H1 (cell line): Measurements from ENCODE around the gene CNOT1. TPM values are rescaled to one million over a fixed set of nuclear protein-coding genes. Genes with fewer than 3 reads are reported as not detected.

Experiments used
- CTCF ChIA-PET: fragments of 300-600 bp; sonication (Branson Sonifier 250); formaldehyde crosslinking; loops from one replicate; lab custom pipeline; 2021; ENCODE audit not compliant: partially characterized antibody; lab: Charles Lee
- POLR2A ChIA-PET: fragments of 300-600 bp; sonication (Branson Sonifier 250); formaldehyde crosslinking; loops from one replicate; lab custom pipeline; 2021; ENCODE audit warnings: inconsistent platforms; ENCODE audit not compliant: partially characterized antibody; lab: Charles Lee
- DNase-seq, 2 experiments: peaks; one replicate each; pipeline versions ENCODE4 v3.0.0 to v3.0.0-alpha.2; 2010 to 2022; ENCODE audit warnings: low spot score in 2 of 2, low read depth in 1 of 2, mixed read lengths in 1 of 2
- FAIRE-seq: peaks from 2 replicates; lab custom pipeline; 2011; peaks lifted over from hg19 to GRCh38; lab: Jason Lieb, UNC
- H2AFZ ChIP-seq: 2 replicates; pipeline ENCODE4 v1.8.1; 2012; ENCODE audit warnings: low read length, inconsistent platforms
- H2AK5ac ChIP-seq: 2 replicates; pipeline ENCODE4 v1.6.1; 2013; ENCODE audit warnings: low read depth, low read length
- H2BK120ac ChIP-seq: replicated peaks from 2 replicates; pipeline ENCODE3; 2013; ENCODE audit warnings: low read depth, low read length, inconsistent platforms
- H2BK12ac ChIP-seq: 2 replicates; pipeline ENCODE4 v1.6.1; 2013; ENCODE audit warnings: low read depth, low read length
- H2BK15ac ChIP-seq: 2 replicates; pipeline ENCODE4 v1.6.1; 2013; ENCODE audit warnings: low read length
- H2BK20ac ChIP-seq: 2 replicates; pipeline ENCODE4 v1.6.1; 2013; ENCODE audit warnings: low read length
- H2BK5ac ChIP-seq: 2 replicates; pipeline ENCODE4 v1.6.1; 2013; ENCODE audit warnings: low read depth, low read length
- H3K14ac ChIP-seq: 2 replicates; pipeline ENCODE4 v1.6.1; 2013; ENCODE audit warnings: inconsistent platforms; ENCODE audit not compliant: insufficient read length
- H3K18ac ChIP-seq: 2 replicates; pipeline ENCODE4 v1.6.1; 2013; ENCODE audit warnings: low read length; ENCODE audit errors: extremely low read depth
- H3K23ac ChIP-seq: 2 replicates; pipeline ENCODE4 v1.6.1; 2013; ENCODE audit warnings: inconsistent platforms; ENCODE audit not compliant: insufficient read length
- H3K23me2 ChIP-seq: 2 replicates; pipeline ENCODE4 v1.6.1; 2013; ENCODE audit warnings: low read depth, low read length
- H3K27ac ChIP-seq: 2 replicates; pipeline ENCODE4 v1.6.1; 2011; ENCODE audit warnings: low read depth, low read length, inconsistent platforms
- H3K27me3 ChIP-seq, 4 experiments: replicated peaks in 1 of 4; 1 replicate in 1 of 4; 2 replicates in 3 of 4; pipeline versions ENCODE4 v1.6.1 to v1.8.1; 2011 to 2013; ENCODE audit warnings: low read length in 3 of 4, mild to moderate bottlenecking in 3 of 4, inconsistent platforms in 2 of 4, mixed read lengths in 2 of 4, moderate library complexity in 1 of 4; ENCODE audit not compliant: control insufficient read depth in 3 of 4, insufficient read depth in 3 of 4; ENCODE audit errors: extremely low read depth in 1 of 4
- H3K36me3 ChIP-seq, 4 experiments: 2 replicates each; pipeline versions ENCODE4 v1.6.1 to v1.8.1; 2011 to 2013; ENCODE audit warnings: mild to moderate bottlenecking in 4 of 4, low read length in 3 of 4, moderate library complexity in 2 of 4, control low read depth in 1 of 4, inconsistent platforms in 1 of 4; ENCODE audit not compliant: insufficient read depth in 4 of 4, control insufficient read depth in 2 of 4
- H3K4ac ChIP-seq: replicated peaks from 2 replicates; pipeline ENCODE3; 2013; ENCODE audit warnings: low read length, low read depth, mixed read lengths, inconsistent platforms; ENCODE audit not compliant: insufficient read length
- H3K4me1 ChIP-seq, 4 experiments: replicated peaks in 1 of 4; 1 replicate in 1 of 4; 2 replicates in 3 of 4; pipeline versions ENCODE4 v1.6.1 to v1.8.1; 2011 to 2013; ENCODE audit warnings: low read length in 3 of 4, inconsistent platforms in 2 of 4, mixed read lengths in 1 of 4; ENCODE audit not compliant: insufficient read depth in 4 of 4, control insufficient read depth in 3 of 4
- H3K4me2 ChIP-seq, 2 experiments: 2 replicates each; pipeline versions ENCODE4 v1.6.1 to v1.8.1; 2011 to 2013; ENCODE audit warnings: low read depth in 2 of 2, low read length in 2 of 2, control low read depth in 1 of 2, inconsistent platforms in 1 of 2, mild to moderate bottlenecking in 1 of 2; ENCODE audit not compliant: insufficient read depth in 1 of 2
- H3K4me3 ChIP-seq, 4 experiments: fragments of 200-600, 300-600 bp in 1 of 4; sonication (generic), shearing (Covaris generic), sonication (Bioruptor Twin) in 1 of 4; 2 replicates each; pipeline versions ENCODE4 v1.5.1 to v1.8.1; 2011 to 2016; ENCODE audit warnings: low read length in 4 of 4, low read depth in 3 of 4, control low read depth in 2 of 4, inconsistent platforms in 2 of 4, mild to moderate bottlenecking in 2 of 4, mixed read lengths in 1 of 4, moderate library complexity in 1 of 4; ENCODE audit not compliant: insufficient read depth in 2 of 4; ENCODE audit errors: extremely low read depth in 1 of 4
- H3K56ac ChIP-seq: replicated peaks from 2 replicates; pipeline ENCODE3; 2013; ENCODE audit warnings: low read depth, mild to moderate bottlenecking, mixed read lengths, low read length, inconsistent platforms; ENCODE audit not compliant: insufficient read length
- H3K79me1 ChIP-seq: 2 replicates; pipeline ENCODE4 v1.6.1; 2013; ENCODE audit warnings: low read depth, low read length, control low read depth
- H3K79me2 ChIP-seq, 2 experiments: 2 replicates each; pipeline versions ENCODE4 v1.6.1 to v1.8.1; 2012 to 2013; ENCODE audit warnings: low read length in 2 of 2, mild to moderate bottlenecking in 2 of 2, inconsistent platforms in 1 of 2; ENCODE audit not compliant: insufficient read depth in 2 of 2, control insufficient read depth in 1 of 2
- H3K9ac ChIP-seq, 4 experiments: replicated peaks in 1 of 4; 1 replicate in 1 of 4; 2 replicates in 3 of 4; pipeline versions ENCODE4 v1.6.1 to v1.8.1; 2011 to 2013; ENCODE audit warnings: low read depth in 3 of 4, low read length in 3 of 4, control low read depth in 2 of 4, mild to moderate bottlenecking in 2 of 4, moderate library complexity in 2 of 4, inconsistent platforms in 1 of 4; ENCODE audit errors: extremely low read depth in 1 of 4
- H3K9me3 ChIP-seq, 2 experiments: 2 replicates each; pipeline versions ENCODE4 v1.6.1 to v1.8.1; 2012 to 2013; ENCODE audit warnings: mild to moderate bottlenecking in 2 of 2, moderate library complexity in 2 of 2, control low read depth in 1 of 2, inconsistent platforms in 1 of 2, low read depth in 1 of 2, low read length in 1 of 2, mixed read lengths in 1 of 2; ENCODE audit not compliant: insufficient read depth in 2 of 2
- H4K20me1 ChIP-seq, 2 experiments: replicated peaks in 1 of 2; 2 replicates each; pipeline versions ENCODE3 to v1.8.1; 2011 to 2013; ENCODE audit warnings: inconsistent platforms in 2 of 2, low read length in 2 of 2, mild to moderate bottlenecking in 1 of 2; ENCODE audit not compliant: insufficient read depth in 2 of 2, control insufficient read depth in 1 of 2
- H4K5ac ChIP-seq: 2 replicates; pipeline ENCODE4 v1.6.1; 2013; ENCODE audit warnings: low read length, low read depth, mixed read lengths, inconsistent platforms; ENCODE audit not compliant: insufficient read length
- H4K8ac ChIP-seq: 2 replicates; pipeline ENCODE4 v1.8.0; 2013; ENCODE audit warnings: mild to moderate bottlenecking, moderate library complexity, low read length, inconsistent platforms; ENCODE audit not compliant: insufficient read depth; ENCODE audit errors: extremely low read depth
- H4K91ac ChIP-seq: replicated peaks from 2 replicates; pipeline ENCODE3; 2013; ENCODE audit warnings: low read length, mixed read lengths, inconsistent platforms; ENCODE audit not compliant: insufficient read length
- BCL11A ChIP-seq, 2 experiments: IDR thresholded peaks; one replicate each; pipeline ENCODE4 v1.6.1; 2011; ENCODE audit warnings: low read depth in 2 of 2, low read length in 2 of 2, mild to moderate bottlenecking in 2 of 2
- CBX5 ChIP-seq: fragments of 300-800, 300-1000 bp; sonication (generic); IDR thresholded peaks from 2 replicates; pipeline ENCODE4 v1.7.1; 2016; ENCODE audit warnings: antibody characterized with exemption, low read length, low read depth
- CHD1 ChIP-seq: IDR thresholded peaks from 2 replicates; pipeline ENCODE4 v1.6.1; 2012; ENCODE audit warnings: low read depth, low read length, improper control_type of control experiment
- GABPA ChIP-seq: IDR thresholded peaks from 2 replicates; pipeline ENCODE4 v1.6.1; 2011; ENCODE audit warnings: mild to moderate bottlenecking, low read length, moderate library complexity, borderline replicate concordance; ENCODE audit not compliant: insufficient read depth
- GTF2F1 ChIP-seq: IDR thresholded peaks from 2 replicates; pipeline ENCODE4 v1.6.1; 2012; ENCODE audit warnings: low read depth, low read length, improper control_type of control experiment, borderline replicate concordance
- RAD21 ChIP-seq, 2 experiments: IDR thresholded peaks in 1 of 2; conservative IDR thresholded peaks in 1 of 2; 2 replicates each; pipeline ENCODE4 v1.6.1; 2011; ENCODE audit warnings: low read depth in 2 of 2, low read length in 2 of 2, improper control_type of control experiment in 1 of 2, inconsistent platforms in 1 of 2, mild to moderate bottlenecking in 1 of 2, moderate library complexity in 1 of 2
- RBBP5 ChIP-seq: IDR thresholded peaks from 2 replicates; pipeline ENCODE4 v1.7.1; 2012; ENCODE audit warnings: low read depth, mild to moderate bottlenecking, inconsistent platforms, low read length, moderate library complexity, borderline replicate concordance
- SIRT6 ChIP-seq: IDR thresholded peaks from one replicate; pipeline ENCODE4 v1.7.1; 2012; ENCODE audit warnings: low read length, inconsistent platforms
- USF2 ChIP-seq: IDR thresholded peaks from 2 replicates; pipeline ENCODE4 v1.6.1; 2011; ENCODE audit warnings: low read length, improper control_type of control experiment
- WGBS, 2 experiments: shearing (Covaris generic) in 1 of 2; methylation state at CpG; one replicate each; pipeline versions ENCODE4 v1.1.6 to v1.1.7; 2013 to 2015; ENCODE audit warnings: low lambda C conversion rate in 2 of 2, mixed read lengths in 2 of 2, inconsistent platforms in 1 of 2, low coverage in 1 of 2, missing lambda C conversion rate in 1 of 2; ENCODE audit not compliant: insufficient replicate concordance in 2 of 2, insufficient coverage in 1 of 2, insufficient read length in 1 of 2; ENCODE audit errors: extremely low coverage in 1 of 2, missing lambda C conversion rate in 1 of 2; 5-methylcytosine and 5-hydroxymethylcytosine counted together
- polyA plus RNA-seq, 7 experiments: library from polyadenylated mRNA; depleted of rRNA in 3 of 7; stranded (reverse) in 5 of 7; unstranded in 2 of 7; fragments of >200 nt in 5 of 7; fragments of 200-250 nt in 2 of 7; gene quantifications; 1 replicate in 5 of 7; 2 replicates in 1 of 7; 4 replicates in 1 of 7; pipeline versions ENCODE4 v1.2.1 to v1.2.3, GENCODE V29; 2011 to 2013; ENCODE audit warnings: missing spikeins in 2 of 7, mixed read lengths in 2 of 7
- total RNA-seq: library from RNA; stranded (reverse); fragmentation: NEBNext Ultra II Directional; extraction: Animal tissue kit (Norgen Biotek cat#: 25700); gene quantifications from 2 replicates; pipeline ENCODE4 v1.2.1, GENCODE V29; 2021
- TF ChIP-seq, protein P1 (sequence below): IDR thresholded peaks from 2 replicates; pipeline ENCODE4 v1.6.1; 2011; ENCODE audit warnings: low read depth, mild to moderate bottlenecking, low read length; ENCODE audit not compliant: insufficient read depth

Gene CNOT1
- total and polyA plus RNA-seq, 2 of the 8 experiments (the other 6 are each of a cell fraction or from before 2014, with no cell fraction given) = 306 to 319 TPM

DNA sequence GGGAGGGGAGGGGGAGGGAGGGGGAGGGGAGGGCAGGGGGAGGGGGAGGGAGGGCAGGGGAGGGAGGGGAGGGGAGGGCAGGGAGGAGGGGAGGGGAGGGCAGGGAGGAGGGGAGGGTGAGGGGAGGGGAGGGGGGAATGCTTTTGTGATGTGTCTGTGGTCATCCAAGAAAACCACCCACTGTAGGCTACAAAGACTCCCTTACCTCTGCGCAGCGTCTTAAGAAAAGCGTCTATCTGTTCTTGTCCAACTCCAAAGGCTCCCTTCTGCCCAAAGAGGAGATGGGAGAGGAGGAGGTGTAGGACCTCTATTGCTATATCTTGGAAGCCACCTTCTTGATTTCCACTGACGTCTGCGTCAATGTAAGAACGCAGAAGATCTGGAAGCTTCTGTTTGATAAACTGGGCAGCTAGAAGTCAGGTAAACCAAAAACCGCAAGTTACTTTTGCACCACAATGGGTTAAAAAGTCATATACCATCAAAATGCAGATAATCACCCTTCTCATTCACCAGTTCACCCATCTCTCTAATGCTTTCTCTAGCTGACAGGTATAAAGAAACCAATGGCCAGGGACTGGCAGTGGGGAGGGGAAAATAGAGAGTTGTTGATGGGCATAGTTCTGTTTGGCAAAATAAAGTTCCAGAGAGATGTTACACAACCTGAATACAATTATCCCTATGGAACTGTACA, 43.1 kb downstream of the CNOT1 start:
- POLR2A ChIA-PET = interaction anchor here (1.1 to 1.6 kb wide), 3 partner anchors 8 to 72 kb away, joined by 3 read pairs; no protein-coding TSS in a partner anchor
- Histone ChIP-seq H2BK12ac (no peak overlapping the region), H3K27ac (no peak overlapping the region), H3K4ac (no peak overlapping the region), H2AFZ (no peak overlapping the region), H4K5ac (no peak overlapping the region), H3K23me2 (no peaks in the 10 kb centered on the region), H2BK120ac (no peak overlapping the region), H3K23ac (no peak overlapping the region), H4K20me1 (peaks cover 1 to 4% of the 10 kb centered on the region in 2 experiments), H3K79me2 (peaks cover 0 to 14% of the 10 kb centered on the region in 2 experiments; a peak in 2 of 4 replicates), H3K14ac (no peak overlapping the region), H3K56ac (no peak overlapping the region), H3K18ac (no peak overlapping the region), H3K36me3 (peaks cover 28 to 88% (median 60%) of the 10 kb centered on the region in 4 experiments), H3K79me1 (peaks cover 3% of the 10 kb centered on the region; the same call in 1 of the 2 replicates), H3K4me1 (no peaks in the 10 kb centered on the region), H4K8ac (0 out of 2 replicates have a peak overlapping the region, but pooled peaks have one; percentile 0), H2BK20ac (no peak overlapping the region), H2BK15ac (no peak overlapping the region), H2BK5ac (no peak overlapping the region), H3K9ac (no peak overlapping the region), H3K27me3 (no peaks in the 10 kb centered on the region), H2AK5ac (no peak overlapping the region), H3K4me3 (no peak overlapping the region), H3K4me2 (no peak overlapping the region), H4K91ac (no peak overlapping the region), H3K9me3 (0 out of 4 replicates have a peak, but pooled peaks cover 0 to 3% of the 10 kb centered on the region in 2 experiments)
- CTCF ChIA-PET = interaction anchor here (0.8 kb wide), 1 partner anchor 168 kb away, joined by 3 read pairs; no protein-coding TSS in a partner anchor
- DNase-seq = no peak
- FAIRE-seq = no peak
- 96% methylated on average over 7 of the region's 7 CpGs; no CpG with 5 or more reads in 1 of the 2 experiments for WGBS, 2 experiments
- no peak for TF ChIP-seq GABPA
- TF ChIP-seq CHD1 = no peak
- no peak for TF ChIP-seq BCL11A (IDR thresholded peaks at IDR 0.05; ENCODE audit: low read depth in 2 of 2, low read length in 2 of 2)
- TF ChIP-seq RBBP5 = no peak
- TF ChIP-seq GTF2F1 = no peak
- TF ChIP-seq RAD21 (IDR thresholded peaks at IDR 0.05 in 1 of 2, conservative IDR thresholded peaks at IDR 0.05 in 1 of 2; ENCODE audit: low read depth in 2 of 2, low read length in 2 of 2) = no peak
- TF ChIP-seq CBX5 = no peak
- TF ChIP-seq SIRT6 = no peak
- TF ChIP-seq, protein P1, sequence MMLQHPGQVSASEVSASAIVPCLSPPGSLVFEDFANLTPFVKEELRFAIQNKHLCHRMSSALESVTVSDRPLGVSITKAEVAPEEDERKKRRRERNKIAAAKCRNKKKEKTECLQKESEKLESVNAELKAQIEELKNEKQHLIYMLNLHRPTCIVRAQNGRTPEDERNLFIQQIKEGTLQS = no peak
- TF ChIP-seq USF2 = no peak
